Heart left ventricle (tissue), 13 donors: ENCODE results near the gene TMEM179.

Experiments
- POLR2A ChIP-seq, 2 donors: fragments of 450-650 bp; IDR thresholded peaks; one replicate each; pipeline ENCODE4 v1.6.1; 2017; ENCODE audit warnings: antibody characterized with exemption in 2 of 2, mild to moderate bottlenecking in 2 of 2, moderate library complexity in 2 of 2
- TF ChIP-seq, protein P1 (sequence below), 12 donors: fragments of 200-600 bp; sonication (generic) in 4 of 12; IDR thresholded peaks; one replicate each; pipeline versions ENCODE4 v1.5.0 to v1.8.0; 2018 to 2022; ENCODE audit warnings: antibody characterized with exemption in 12 of 12, mild to moderate bottlenecking in 5 of 12
- donor health status: ischemic (EF 13 %, LVEDD 7.1; RV severe dilation, severe dysfunction).
- donor health status: DM: no; HTN: yes; CAD: no.
- donor health status: DM: no; HTN: no; CAD: no.
- donor health status: ischemic (EF 25% LVEDD 6.9; RV normal size, moderate dysfunction).
- donor health status: ischemic (EF 25% LVEDD 5.7; RV mildly dilated, moderate dysfunction).
- donor health status: ischemic (EF 35%, LVEDD 5.7; RV mildly dilated, moderate dysfunction).
- donor health status: nonischemic (EF 11% LVEDD 7.7; RV severe dilation, severe dysfunction).
- donor health status: DM: yes; HTN: yes; CAD: no.
- donor health status: PGD.
- donor health status: ischemic (EF 29% LVEDD 5.4; RV normal size, mild dysfunction).
- donor health status: nonischemic (EF 23%, LVEDD 6.1; RV moderate dilation, normal function).

DNA sequence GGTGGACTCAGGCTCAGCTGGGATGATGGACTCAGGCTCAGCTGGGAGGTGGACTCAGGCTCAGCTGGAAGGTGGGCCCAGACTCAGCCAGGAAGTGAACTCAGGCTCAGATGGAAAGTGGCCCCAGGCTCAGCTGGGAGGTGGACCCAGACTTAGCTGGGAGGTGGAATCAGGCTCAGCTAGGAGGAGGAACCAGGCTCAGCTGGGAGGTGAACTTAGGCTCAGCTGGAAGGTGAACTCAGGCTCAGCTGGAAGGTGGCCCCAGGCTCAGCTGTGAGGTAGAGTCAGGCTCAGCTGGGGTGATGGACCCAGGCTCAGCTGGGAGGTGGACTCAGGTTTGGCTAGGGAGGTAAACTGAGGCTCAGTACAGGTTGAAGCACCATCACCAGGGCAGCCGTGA lies 46.8 kb downstream of the TMEM179 start:
- TF ChIP-seq, protein P1, sequence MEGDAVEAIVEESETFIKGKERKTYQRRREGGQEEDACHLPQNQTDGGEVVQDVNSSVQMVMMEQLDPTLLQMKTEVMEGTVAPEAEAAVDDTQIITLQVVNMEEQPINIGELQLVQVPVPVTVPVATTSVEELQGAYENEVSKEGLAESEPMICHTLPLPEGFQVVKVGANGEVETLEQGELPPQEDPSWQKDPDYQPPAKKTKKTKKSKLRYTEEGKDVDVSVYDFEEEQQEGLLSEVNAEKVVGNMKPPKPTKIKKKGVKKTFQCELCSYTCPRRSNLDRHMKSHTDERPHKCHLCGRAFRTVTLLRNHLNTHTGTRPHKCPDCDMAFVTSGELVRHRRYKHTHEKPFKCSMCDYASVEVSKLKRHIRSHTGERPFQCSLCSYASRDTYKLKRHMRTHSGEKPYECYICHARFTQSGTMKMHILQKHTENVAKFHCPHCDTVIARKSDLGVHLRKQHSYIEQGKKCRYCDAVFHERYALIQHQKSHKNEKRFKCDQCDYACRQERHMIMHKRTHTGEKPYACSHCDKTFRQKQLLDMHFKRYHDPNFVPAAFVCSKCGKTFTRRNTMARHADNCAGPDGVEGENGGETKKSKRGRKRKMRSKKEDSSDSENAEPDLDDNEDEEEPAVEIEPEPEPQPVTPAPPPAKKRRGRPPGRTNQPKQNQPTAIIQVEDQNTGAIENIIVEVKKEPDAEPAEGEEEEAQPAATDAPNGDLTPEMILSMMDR (IDR thresholded peaks at IDR 0.05): no peak
- no peak for TF ChIP-seq POLR2A (IDR thresholded peaks at IDR 0.05)
